ENCODE results near the gene NFIL3. TPM values are rescaled to one million over a fixed set of nuclear protein-coding genes. Genes with fewer than 3 reads are reported as not detected.

The NFIL3 gene
- total RNA-seq, 4 donors from 2014 or later: 15.8 to 26.4 (median 22.2) TPM

GRCh38 chr9:91451431-91452270 is 28.0 kb upstream of the NFIL3 start:
- Histone ChIP-seq H3K4me3 (no peak overlapping the region), H3K27ac (no peak overlapping the region), H3K4me1 (no peaks in the 10 kb centered on the region), H3K9me3 (no peaks in the 10 kb centered on the region), H3K36me3 (no peaks in the 10 kb centered on the region), H3K27me3 (no peaks in the 10 kb centered on the region)
- in situ Hi-C loops (cut with MboI; ENCODE audit: low pct_ligation_motif_present in 1 of 4, low pct_unique_long_range_greater_than_20kb in 1 of 4, low sequenced_read_pairs in 3 of 4): no loop called here
- intact Hi-C loops (cut with DNase I; ENCODE audit: low total_unique reads): no loop called here
- DNase-seq: no peak
- TF ChIP-seq EP300 (IDR thresholded peaks at IDR 0.05; ENCODE audit: low read depth): no peak
- no peak for TF ChIP-seq CTCF (IDR thresholded peaks at IDR 0.05)
- TF ChIP-seq POLR2A (IDR thresholded peaks at IDR 0.05): no peak
- no peak for TF ChIP-seq POLR2AphosphoS5 (IDR thresholded peaks at IDR 0.05)
- WGBS, 2 donors (ENCODE audit: low coverage in 1 of 2): 93 to 94% methylated on average over 2 of the region's 2 CpGs

- in situ Hi-C loops (cut with MboI; ENCODE audit: low pct_ligation_motif_present in 1 of 4, low pct_unique_long_range_greater_than_20kb in 1 of 4, low sequenced_read_pairs in 3 of 4): loop anchor here (25.0 kb wide), 3 partner anchors 242 to 533 kb away; no protein-coding TSS in a partner anchor
- Histone ChIP-seq H3K27me3 (no peaks in the 10 kb centered on the region), H3K27ac (no peak overlapping the region), H3K4me3 (no peak overlapping the region), H3K9me3 (peaks cover 0 to 5% of the 10 kb centered on the region in 2 donors), H3K36me3 (no peaks in the 10 kb centered on the region), H3K4me1 (no peaks in the 10 kb centered on the region)
- no peak for TF ChIP-seq POLR2A (IDR thresholded peaks at IDR 0.05)
- no peak for TF ChIP-seq EP300 (IDR thresholded peaks at IDR 0.05; ENCODE audit: low read depth)
- no peak for TF ChIP-seq POLR2AphosphoS5 (IDR thresholded peaks at IDR 0.05)
- TF ChIP-seq CTCF (IDR thresholded peaks at IDR 0.05): no peak
- DNase-seq: no peak
- 92% methylated on average over 1 of the region's 1 CpG; no CpG with 5 or more reads in 1 of the 2 donors for WGBS, 2 donors (ENCODE audit: low coverage in 1 of 2)
- intact Hi-C loops (cut with DNase I; ENCODE audit: low total_unique reads): no loop called here
Measured at GRCh38 chr9:91445135-91445534, 21.5 kb upstream of the NFIL3 start.

GRCh38 chr9:91443994-91444392 is 20.4 kb upstream of the NFIL3 start:
- intact Hi-C loops (cut with DNase I; ENCODE audit: low total_unique reads): no loop called here

More at GRCh38 chr9:91443994-91444392, 20.4 kb upstream of the NFIL3 start:
- TF ChIP-seq EP300 (IDR thresholded peaks at IDR 0.05; ENCODE audit: low read depth): no peak
- no peak for TF ChIP-seq POLR2A (IDR thresholded peaks at IDR 0.05)
- TF ChIP-seq POLR2AphosphoS5 (IDR thresholded peaks at IDR 0.05): no peak
- no peak for TF ChIP-seq CTCF (IDR thresholded peaks at IDR 0.05)
- no peak for DNase-seq
- Histone ChIP-seq H3K36me3 (no peaks in the 10 kb centered on the region), H3K27me3 (no peaks in the 10 kb centered on the region), H3K9me3 (peaks cover 0 to 5% of the 10 kb centered on the region in 2 donors), H3K27ac (no peak overlapping the region), H3K4me1 (no peaks in the 10 kb centered on the region), H3K4me3 (no peak overlapping the region)
- in situ Hi-C loops (cut with MboI; ENCODE audit: low pct_ligation_motif_present in 1 of 4, low pct_unique_long_range_greater_than_20kb in 1 of 4, low sequenced_read_pairs in 3 of 4): loop anchor here (25.0 kb wide), 3 partner anchors 243 to 532 kb away; no protein-coding TSS in a partner anchor
